ENCODE results near the gene ATE1. TPM values are rescaled to one million over a fixed set of nuclear protein-coding genes. Genes with fewer than 3 reads are reported as not detected.
"Not testable (repeated sequence)": the region's sequence is repeated elsewhere in the genome, so short reads cannot be mapped to it uniquely, and the experiment has no call there.

The ATE1 gene
- polyA plus RNA-seq, 2 of the 4 experiments (the other 2 are of a cell fraction): 27.2 to 58.8 TPM

- Histone ChIP-seq H3K4me2 (peak overlapping the region; percentile 69), H3K27ac (peak overlapping the region; percentile 50 to 60; a peak in 3 of 6 replicates), H3K4me3 (no peak overlapping the region), H3K4me1 (peaks cover 16% of the 10 kb centered on the region), H3K9me3 (peaks cover 3% of the 10 kb centered on the region; the same call in 1 of the 3 replicates)
- ChIA-PET CTCF (interaction anchor here (1.1 kb wide), 1 partner anchor 15 kb away, joined by 3 read pairs; no protein-coding TSS in a partner anchor), POLR2A (no interaction called here)
- WGBS (ENCODE audit: missing lambda C conversion rate): 24% methylated on average over 13 of the region's 13 CpGs
- FAIRE-seq (no peak), ATAC-seq (peak; percentile 77 to 86), DNase-seq (ENCODE audit: low read depth in 1 of 2, low spot score in 1 of 2) (peak; percentile 13 to 53)
- peak; percentile 24; the same call in 1 of the 2 replicates for TF ChIP-seq FOSL2 (IDR thresholded peaks at IDR 0.05)
- peak; percentile 50 for TF ChIP-seq FOSL2 (CRISPR knock-in tag; IDR thresholded peaks at IDR 0.05)
- no peak for TF ChIP-seq CHD4 (IDR thresholded peaks at IDR 0.05; ENCODE audit: borderline replicate concordance)
These were observed 225.2 kb downstream of the ATE1 start for GRCh38 chr10:121702351-121703320.

GRCh38 chr10:121700416-121700815 lies 227.4 kb downstream of the ATE1 start:
- Histone ChIP-seq H3K4me1 (peaks cover 16% of the 10 kb centered on the region), H3K27ac (no peak overlapping the region), H3K4me2 (no peak overlapping the region), H3K9me3 (peaks cover 3% of the 10 kb centered on the region; the same call in 1 of the 3 replicates), H3K4me3 (no peak overlapping the region)
- TF ChIP-seq FOXS1 (CRISPR knock-in tag; IDR thresholded peaks at IDR 0.05): no peak
- no peak for TF ChIP-seq EHF (CRISPR knock-in tag; IDR thresholded peaks at IDR 0.05)
- TF ChIP-seq CEBPB (IDR thresholded peaks at IDR 0.05): no peak
- TF ChIP-seq RAD21 (conservative IDR thresholded peaks at IDR 0.05 in 1 of 2, IDR thresholded peaks at IDR 0.05 in 1 of 2): no peak
- TF ChIP-seq BHLHE40 (IDR thresholded peaks at IDR 0.05; ENCODE audit: low read depth, low read length): no peak
- no peak for TF ChIP-seq HOXB5 (CRISPR knock-in tag; IDR thresholded peaks at IDR 0.05)
- TF ChIP-seq PHF8 (IDR thresholded peaks at IDR 0.05; ENCODE audit: borderline replicate concordance, low read depth): no peak
- TF ChIP-seq TP53 (CRISPR knock-in tag; IDR thresholded peaks at IDR 0.05): no peak
- ATAC-seq (no peak), FAIRE-seq (no peak), DNase-seq (ENCODE audit: low read depth in 1 of 2, low spot score in 1 of 2) (no peak)
- 17% methylated on average over 1 of the region's 1 CpG for WGBS (ENCODE audit: missing lambda C conversion rate)
- ChIA-PET CTCF (no interaction called here), POLR2A (interaction anchor here (0.8 kb wide), 1 partner anchor 11 kb away, joined by 3 read pairs; no protein-coding TSS in a partner anchor)

GRCh38 chr10:121699703-121700102 lies 228.1 kb downstream of the ATE1 start:
- H3K9me3 ChIP-seq; H3K4me3 ChIP-seq; POLR2A ChIA-PET; ATAC-seq; FAIRE-seq; DNase-seq (ENCODE audit: low read depth in 1 of 2, low spot score in 1 of 2); H3K27ac ChIP-seq; H3K4me2 ChIP-seq; CTCF ChIA-PET: not testable (repeated sequence)
- 50% methylated on average over 3 of the region's 3 CpGs for WGBS (ENCODE audit: missing lambda C conversion rate)
- H3K4me1 ChIP-seq: peaks cover 16% of the 10 kb centered on the region

- 68% methylated on average over 12 of the region's 12 CpGs for WGBS (ENCODE audit: missing lambda C conversion rate)
- ChIA-PET POLR2A (no interaction called here), CTCF (no interaction called here)
- no peak overlapping the region for H3K27ac ChIP-seq
- DNase-seq (ENCODE audit: low read depth in 1 of 2, low spot score in 1 of 2): no peak
- H3K9me3 ChIP-seq: peaks cover 3% of the 10 kb centered on the region; the same call in 1 of the 3 replicates
- ATAC-seq: no peak
- no peak overlapping the region for H3K4me2 ChIP-seq
- peaks cover 16% of the 10 kb centered on the region for H3K4me1 ChIP-seq
- no peak overlapping the region for H3K4me3 ChIP-seq
- FAIRE-seq: no peak
- TF ChIP-seq TFCP2L1 (CRISPR knock-in tag; IDR thresholded peaks at IDR 0.05): no peak
- no peak for TF ChIP-seq EHF (CRISPR knock-in tag; IDR thresholded peaks at IDR 0.05)
- no peak for TF ChIP-seq JUN (IDR thresholded peaks at IDR 0.05)
- no peak for TF ChIP-seq MAX (IDR thresholded peaks at IDR 0.05)
These were observed 228.9 kb downstream of the ATE1 start for GRCh38 chr10:121698902-121699301.

- 26% methylated on average over 7 of the region's 7 CpGs for WGBS (ENCODE audit: missing lambda C conversion rate)
- Histone ChIP-seq H3K9me3 (peaks cover 3% of the 10 kb centered on the region; the same call in 1 of the 3 replicates), H3K4me2 (no peak overlapping the region), H3K4me1 (peaks cover 15% of the 10 kb centered on the region), H3K4me3 (no peak overlapping the region), H3K27ac (no peak overlapping the region)
- POLR2A ChIA-PET: no interaction called here
- no peak for ATAC-seq
- CTCF ChIA-PET: no interaction called here
- no peak for DNase-seq (ENCODE audit: low read depth in 1 of 2, low spot score in 1 of 2)
- FAIRE-seq: no peak
- TF ChIP-seq ESRRA (IDR thresholded peaks at IDR 0.05; ENCODE audit: borderline replicate concordance, low read length) (no peak), USF2 (IDR thresholded peaks at IDR 0.05) (no peak), NPAS2 (CRISPR knock-in tag; IDR thresholded peaks at IDR 0.05; ENCODE audit: borderline replicate concordance) (no peak), KDM1A (IDR thresholded peaks at IDR 0.05; ENCODE audit: low read depth) (no peak), ATOH8 (CRISPR knock-in tag; IDR thresholded peaks at IDR 0.05; ENCODE audit: low read depth) (no peak), ZFP36 (IDR thresholded peaks at IDR 0.05; ENCODE audit: borderline replicate concordance, partially characterized antibody) (no peak), CHD2 (IDR thresholded peaks at IDR 0.05; ENCODE audit: low read length, partially characterized antibody) (no peak), PBX3 (IDR thresholded peaks at IDR 0.05) (no peak), GATA3 (IDR thresholded peaks at IDR 0.05; ENCODE audit: borderline replicate concordance) (no peak)
These were observed 229.5 kb downstream of the ATE1 start for GRCh38 chr10:121698336-121698735.

Data from A549 (cell line).